GM23338 (cell line): ENCODE data around the gene EYS. TPM values are rescaled to one million over a fixed set of nuclear protein-coding genes. Genes with fewer than 3 reads are reported as not detected.

Experiments
- ATAC-seq: fragments of 200-7000 bp; cut with Tn5 transposase; 3 replicates; pipeline ENCODE4 v1.9.1; 2020
- DNase-seq: peaks from one replicate; pipeline ENCODE4 v3.0.0-alpha.2; 2015; ENCODE audit warnings: low spot score
- H2AFZ ChIP-seq: fragments of 200-600 bp; sonication (generic); 2 replicates; pipeline ENCODE4 v1.8.0; 2016; ENCODE audit warnings: antibody characterized with exemption, mild to moderate bottlenecking, moderate library complexity
- H3F3A ChIP-seq: fragments of 200-600 bp; sonication (generic); replicated peaks from 2 replicates; pipeline ENCODE4 v1.8.0; 2017; ENCODE audit warnings: antibody characterized with exemption, mixed run types, low read depth
- H3K27ac ChIP-seq: fragments of 200-600 bp; sonication (generic); 2 replicates; pipeline ENCODE4 v1.6.1; 2016; ENCODE audit warnings: low read depth
- H3K27me3 ChIP-seq: fragments of 200-600 bp; sonication (generic); 2 replicates; pipeline ENCODE4 v1.8.0; 2016; ENCODE audit warnings: mild to moderate bottlenecking, mixed run types, moderate library complexity; ENCODE audit not compliant: insufficient read depth
- H3K36me3 ChIP-seq: fragments of 200-600 bp; sonication (generic); 2 replicates; pipeline ENCODE4 v1.8.0; 2016; ENCODE audit warnings: mild to moderate bottlenecking; ENCODE audit not compliant: insufficient read depth
- H3K4me1 ChIP-seq: fragments of 200-600 bp; sonication (generic); 2 replicates; pipeline ENCODE4 v1.8.0; 2016; ENCODE audit warnings: mild to moderate bottlenecking, moderate library complexity; ENCODE audit not compliant: insufficient read depth
- H3K4me2 ChIP-seq: fragments of 200-600 bp; sonication (generic); 2 replicates; pipeline ENCODE4 v1.7.1; 2017; ENCODE audit warnings: mixed run types
- H3K4me3 ChIP-seq: fragments of 200-600 bp; sonication (generic); 2 replicates; pipeline ENCODE4 v1.6.1; 2016; ENCODE audit warnings: mixed run types
- H3K79me2 ChIP-seq: fragments of 200-600 bp; sonication (generic); replicated peaks from 2 replicates; pipeline ENCODE4 v1.8.0; 2017; ENCODE audit warnings: mild to moderate bottlenecking; ENCODE audit not compliant: insufficient read depth
- H3K9me2 ChIP-seq: fragments of 200-600 bp; sonication (generic); 2 replicates; pipeline ENCODE4 v1.8.0; 2017; ENCODE audit not compliant: insufficient read depth
- H4K20me1 ChIP-seq: fragments of 200-600 bp; sonication (generic); replicated peaks from 2 replicates; pipeline ENCODE4 v1.8.0; 2017; ENCODE audit warnings: mild to moderate bottlenecking; ENCODE audit not compliant: insufficient read depth
- H3K27ac Mint-ChIP-seq: 2 replicates; pipeline ENCODE4 v1.8.0; 2020; ENCODE audit warnings: inconsistent platforms, mild to moderate bottlenecking, moderate library complexity, mixed read lengths
- H3K27me3 Mint-ChIP-seq: 3 replicates; pipeline ENCODE4 v1.8.0; 2022; ENCODE audit warnings: low read depth, mild to moderate bottlenecking, moderate library complexity, mixed read lengths, inconsistent platforms; ENCODE audit not compliant: insufficient read depth, poor library complexity
- H3K36me3 Mint-ChIP-seq: 3 replicates; pipeline ENCODE4 v1.8.0; 2021; ENCODE audit warnings: low read depth, mild to moderate bottlenecking, inconsistent platforms, moderate library complexity, mixed read lengths
- H3K4me1 Mint-ChIP-seq: 3 replicates; pipeline ENCODE4 v1.8.0; 2020; ENCODE audit warnings: mild to moderate bottlenecking, inconsistent platforms, mixed read lengths
- H3K4me3 Mint-ChIP-seq: 3 replicates; pipeline ENCODE4 v1.8.0; 2021; ENCODE audit warnings: moderate library complexity, mild to moderate bottlenecking, inconsistent platforms, mixed read lengths
- H3K9me3 Mint-ChIP-seq: 3 replicates; pipeline ENCODE4 v1.8.0; 2020; ENCODE audit warnings: moderate library complexity, mild to moderate bottlenecking, inconsistent platforms, mixed read lengths
- CREB1 ChIP-seq: fragments of 250-450 bp; sonication (Bioruptor Pico); IDR thresholded peaks from 2 replicates; pipeline ENCODE4 v1.5.0; 2020; ENCODE audit warnings: low read depth, mild to moderate bottlenecking, moderate library complexity
- CTCF ChIP-seq, 2 experiments: fragments of 200-600 bp in 1 of 2; sonication (generic) in 1 of 2; conservative IDR thresholded peaks; 2 replicates each; pipeline versions ENCODE4 v1.5.1 to v1.6.1; 2016 to 2017; ENCODE audit warnings: antibody characterized with exemption in 2 of 2, low read depth in 2 of 2, mild to moderate bottlenecking in 2 of 2, moderate library complexity in 1 of 2
- EZH2 ChIP-seq: fragments of 200-600 bp; sonication (generic); IDR thresholded peaks from one replicate; pipeline ENCODE4 v1.8.0; 2017; ENCODE audit warnings: antibody characterized with exemption, mild to moderate bottlenecking, low read depth; ENCODE audit not compliant: unreplicated experiment
- EZH2phosphoT487 ChIP-seq: fragments of 200-600 bp; sonication (generic); IDR thresholded peaks from one replicate; pipeline ENCODE4 v1.8.1; 2018; ENCODE audit warnings: antibody characterized with exemption; ENCODE audit not compliant: unreplicated experiment
- POLR2AphosphoS5 ChIP-seq: IDR thresholded peaks from 2 replicates; pipeline ENCODE4 v1.6.1; 2016; ENCODE audit warnings: antibody characterized with exemption, low read depth
- REST ChIP-seq: IDR thresholded peaks from one replicate; pipeline ENCODE4 v1.6.1; 2018; ENCODE audit warnings: antibody characterized with exemption; ENCODE audit not compliant: unreplicated experiment
- STAT1 ChIP-seq: IDR thresholded peaks from one replicate; pipeline ENCODE4 v1.6.1; 2016; ENCODE audit warnings: antibody characterized with exemption; ENCODE audit not compliant: unreplicated experiment
- ZNF462 ChIP-seq: fragments of 250-450 bp; sonication (Bioruptor Pico); IDR thresholded peaks from 2 replicates; pipeline ENCODE4 v1.5.0; 2020; ENCODE audit warnings: mild to moderate bottlenecking, moderate library complexity
- polyA plus RNA-seq: library from polyadenylated mRNA; unstranded; fragments of >200 nt; fragmentation: Nextera tagmentation; extraction: Ambion mirVana; gene quantifications from 2 replicates; pipeline ENCODE4 v1.2.1, GENCODE V29; 2016
- total RNA-seq: library from RNA; depleted of rRNA; stranded (reverse); fragments of >200 nt; shearing (Covaris generic); gene quantifications from 2 replicates; pipeline ENCODE4 v1.2.3, GENCODE V29; 2014

The EYS gene
- total and polyA plus RNA-seq, 2 experiments from 2014 or later, result 0.38 to 0.52 TPM

GRCh38 chr6:64214373-64214772, 1492.7 kb downstream of the EYS start (continued):
- no peak for TF ChIP-seq ZNF462 (CRISPR knock-in tag)

GRCh38 chr6:64213697-64214096, 1493.3 kb downstream of the EYS start:
- Histone ChIP-seq H3K27ac (no peak overlapping the region), H3K27me3 (no peaks in the 10 kb centered on the region), H3K36me3 (no peaks in the 10 kb centered on the region), H4K20me1 (no peaks in the 10 kb centered on the region), H3F3A (no peaks in the 10 kb centered on the region), H3K4me3 (no peak overlapping the region), H3K9me2 (no peaks in the 10 kb centered on the region), H3K4me1 (no peaks in the 10 kb centered on the region), H3K79me2 (no peaks in the 10 kb centered on the region), H3K4me2 (no peak overlapping the region), H2AFZ (no peak overlapping the region)
- no peak for DNase-seq
- no peak overlapping the region for H3K4me3 Mint-ChIP-seq
- no peaks in the 10 kb centered on the region for H3K36me3 Mint-ChIP-seq
- H3K27me3 Mint-ChIP-seq, result no peaks in the 10 kb centered on the region
- no peaks in the 10 kb centered on the region for H3K4me1 Mint-ChIP-seq
- ATAC-seq, result no peak
- H3K27ac Mint-ChIP-seq, result no peak overlapping the region
- TF ChIP-seq POLR2AphosphoS5, result no peak
- H3K9me3 Mint-ChIP-seq, result peaks cover 5% of the 10 kb centered on the region

- Mint-ChIP-seq H3K27me3 (no peaks in the 10 kb centered on the region), H3K4me3 (no peak overlapping the region), H3K36me3 (no peaks in the 10 kb centered on the region), H3K4me1 (no peaks in the 10 kb centered on the region), H3K9me3 (peaks cover 14% of the 10 kb centered on the region), H3K27ac (no peak overlapping the region)
- no peak overlapping the region for H2AFZ ChIP-seq
- no peak overlapping the region for H3K4me2 ChIP-seq
- no peaks in the 10 kb centered on the region for H3K4me1 ChIP-seq
- no peaks in the 10 kb centered on the region for H3F3A ChIP-seq
- H4K20me1 ChIP-seq, result no peaks in the 10 kb centered on the region
- H3K27ac ChIP-seq, result no peak overlapping the region
- no peak for ATAC-seq
- H3K9me2 ChIP-seq, result no peaks in the 10 kb centered on the region
- no peak overlapping the region for H3K4me3 ChIP-seq
- H3K79me2 ChIP-seq, result no peaks in the 10 kb centered on the region
- H3K27me3 ChIP-seq, result no peaks in the 10 kb centered on the region
- no peaks in the 10 kb centered on the region for H3K36me3 ChIP-seq
- no peak for DNase-seq
- TF ChIP-seq POLR2AphosphoS5 (no peak), STAT1 (no peak), CTCF (conservative IDR thresholded peaks at IDR 0.05; ENCODE audit: low read depth in 2 of 2) (no peak), EZH2 (no peak), CREB1 (CRISPR knock-in tag) (no peak), EZH2phosphoT487 (no peak), REST (no peak)
Measured at GRCh38 chr6:64197246-64197645, 1509.8 kb downstream of the EYS start.
